ENCODE data around the gene FPR1. TPM values are rescaled to one million over a fixed set of nuclear protein-coding genes. Genes with fewer than 3 reads are reported as not detected.
A peak's percentile ranks its signal among the peaks of the same experiment; 100 is the strongest.

Gene FPR1
- polyA plus RNA-seq, 1 donor from 2014 or later: 1.5 TPM

DNA sequence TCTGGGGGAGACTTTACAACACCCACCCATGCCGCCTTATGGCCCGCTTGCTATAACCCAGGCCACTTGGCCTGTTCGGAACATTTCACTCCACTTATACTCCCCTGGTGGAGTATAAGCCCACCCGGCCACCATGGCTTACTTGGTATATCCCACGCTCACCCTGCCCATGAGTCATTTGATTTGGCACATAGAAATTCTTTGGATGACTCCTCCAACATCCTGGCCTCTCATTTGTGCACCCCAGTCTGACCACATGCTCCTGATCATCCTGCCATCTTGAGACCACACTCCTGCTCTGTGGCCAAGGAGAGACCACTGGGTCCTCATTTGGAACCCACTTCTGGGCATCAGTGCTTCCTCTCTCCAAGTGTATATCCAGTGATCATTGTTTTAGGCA lies 53.4 kb downstream of the FPR1 start:
- H3K9me3 Mint-ChIP-seq: peaks cover 0 to 6% (median 0%) of the 10 kb centered on the region in 3 donors
- H3K27me3 Mint-ChIP-seq: peaks cover 26% of the 10 kb centered on the region
- peaks cover 4 to 7% (median 6%) of the 10 kb centered on the region in 3 donors for H3K4me1 Mint-ChIP-seq
- H3K36me3 Mint-ChIP-seq: no peaks in the 10 kb centered on the region
- H3K27ac Mint-ChIP-seq: no peak overlapping the region
- H3K4me3 Mint-ChIP-seq: no peak overlapping the region

DNA sequence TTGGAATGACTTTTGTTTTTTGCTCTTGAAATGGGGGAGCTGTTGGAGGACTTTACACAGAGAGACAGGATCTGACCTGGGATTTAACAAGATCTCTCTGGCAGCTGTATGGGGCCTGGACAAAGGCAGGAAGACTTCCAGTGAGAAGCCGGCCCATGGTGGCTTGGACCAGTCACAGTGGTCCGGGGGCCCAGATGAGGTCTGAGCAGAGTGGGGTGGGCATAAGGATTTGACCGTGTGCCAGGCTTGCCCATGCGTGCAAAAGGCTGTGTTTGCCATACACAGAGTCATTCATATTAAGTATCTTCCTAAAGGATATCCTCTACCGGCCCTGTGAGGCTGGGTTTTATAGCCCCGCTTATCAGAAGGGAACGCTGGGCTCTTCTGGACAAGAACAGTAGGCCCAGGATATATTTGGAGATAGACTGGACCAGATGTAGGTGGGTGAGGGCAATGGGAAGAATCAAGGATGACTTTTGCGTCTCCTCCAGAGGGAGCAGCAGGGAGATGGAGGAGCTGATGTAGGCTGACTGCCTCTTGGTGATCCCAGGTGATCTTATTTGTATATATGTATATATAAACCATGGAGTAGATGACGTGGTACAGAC lies 54.4 kb downstream of the FPR1 start:
- H3K27ac Mint-ChIP-seq: peak overlapping the region in 1 of 3 donors; percentile 47
- H3K4me1 Mint-ChIP-seq: peaks cover 0 to 2% (median 2%) of the 10 kb centered on the region in 3 donors
- H3K27me3 Mint-ChIP-seq: peaks cover 19% of the 10 kb centered on the region

GRCh38 chr19:51696606-51697005 lies 55.1 kb downstream of the FPR1 start:
- Mint-ChIP-seq H3K4me3 (no peak overlapping the region), H3K4me1 (peaks cover 0 to 2% (median 2%) of the 10 kb centered on the region in 3 donors), H3K9me3 (peaks cover 0 to 6% (median 0%) of the 10 kb centered on the region in 3 donors), H3K27me3 (peaks cover 14% of the 10 kb centered on the region), H3K27ac (no peak overlapping the region), H3K36me3 (no peaks in the 10 kb centered on the region)

More for the DNA sequence above, 54.4 kb downstream of the FPR1 start:
- Mint-ChIP-seq H3K9me3 (peaks cover 0 to 6% (median 0%) of the 10 kb centered on the region in 3 donors), H3K4me3 (no peak overlapping the region), H3K36me3 (no peaks in the 10 kb centered on the region)

Other genes starting within 250 kb of the FPR1 start
- gene SIGLEC6, start 220.2 kb downstream of the FPR1 start, polyA plus RNA-seq: 27.6 TPM
- gene ZNF175, start 180.6 kb downstream of the FPR1 start, polyA plus RNA-seq: 4.9 TPM
- not detected for gene SIGLEC5, start 121.5 kb downstream of the FPR1 start, polyA plus RNA-seq
- gene SIGLEC14, start 105.1 kb downstream of the FPR1 start, polyA plus RNA-seq: 15.0 TPM
- 2.1 TPM for gene SPACA6, start 58.5 kb downstream of the FPR1 start, polyA plus RNA-seq
- gene HAS1, start 27.9 kb downstream of the FPR1 start, polyA plus RNA-seq: not detected
- not detected for gene FPR2, start 9.3 kb upstream of the FPR1 start, polyA plus RNA-seq
- not detected for gene FPR3, start 43.3 kb upstream of the FPR1 start, polyA plus RNA-seq
- gene ZNF577, start 136.1 kb upstream of the FPR1 start, polyA plus RNA-seq: 4.4 TPM
- gene ZNF649, start 153.1 kb upstream of the FPR1 start, polyA plus RNA-seq: 9.8 TPM
- gene ZNF613, start 175.6 kb upstream of the FPR1 start, polyA plus RNA-seq: 4.6 TPM
- gene ZNF350, start 235.0 kb upstream of the FPR1 start, polyA plus RNA-seq: 18.9 TPM

Measured in IgD-negative memory B cell (primary cell).